ENCODE results near the gene ARHGAP28.
"Not testable (repeated sequence)": the region's sequence is repeated elsewhere in the genome, so short reads cannot be mapped to it uniquely, and the experiment has no call there.

The ARHGAP28 gene

DNA sequence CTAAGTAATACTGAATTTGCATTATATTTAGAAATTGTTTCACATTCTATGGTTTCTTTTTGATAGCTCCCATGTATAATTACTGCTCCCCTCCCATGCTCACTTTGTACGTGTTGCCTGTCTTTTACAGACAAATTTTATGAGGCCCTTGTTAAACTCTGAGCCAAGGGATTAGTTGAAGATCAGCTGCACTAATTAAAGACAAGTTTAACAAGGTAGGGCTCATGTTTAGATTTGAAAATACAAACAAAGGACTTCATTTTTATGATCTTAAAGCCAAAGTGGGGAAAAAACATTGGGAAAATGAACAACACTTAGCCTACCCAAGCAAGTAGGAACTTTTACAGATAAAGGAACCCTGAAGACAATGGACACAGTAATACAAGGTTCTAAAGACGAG lies 46.2 kb downstream of the ARHGAP28 start:
- no peak for DNase-seq (ENCODE audit: low read depth)

DNA sequence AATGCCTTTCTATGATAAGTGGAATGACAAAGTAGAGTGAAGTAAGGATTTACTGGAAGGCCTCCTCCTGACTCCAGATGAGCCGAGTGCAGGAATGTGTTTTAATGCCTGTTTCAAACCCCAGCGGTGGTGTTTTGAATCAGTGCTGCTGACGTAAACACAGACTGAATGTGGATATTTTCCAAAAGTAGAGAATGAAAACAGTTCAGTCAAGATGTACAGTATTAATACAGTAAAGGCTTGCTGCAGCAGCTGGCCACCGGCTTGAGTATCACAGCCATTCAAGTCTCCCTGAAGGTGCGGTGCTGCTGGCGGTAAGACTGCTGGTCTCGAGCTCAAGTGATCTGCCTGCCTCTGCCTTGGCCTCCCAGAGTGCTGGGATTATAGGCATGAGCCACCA lies 46.7 kb downstream of the ARHGAP28 start:
- no peak for DNase-seq (ENCODE audit: low read depth)

DNA sequence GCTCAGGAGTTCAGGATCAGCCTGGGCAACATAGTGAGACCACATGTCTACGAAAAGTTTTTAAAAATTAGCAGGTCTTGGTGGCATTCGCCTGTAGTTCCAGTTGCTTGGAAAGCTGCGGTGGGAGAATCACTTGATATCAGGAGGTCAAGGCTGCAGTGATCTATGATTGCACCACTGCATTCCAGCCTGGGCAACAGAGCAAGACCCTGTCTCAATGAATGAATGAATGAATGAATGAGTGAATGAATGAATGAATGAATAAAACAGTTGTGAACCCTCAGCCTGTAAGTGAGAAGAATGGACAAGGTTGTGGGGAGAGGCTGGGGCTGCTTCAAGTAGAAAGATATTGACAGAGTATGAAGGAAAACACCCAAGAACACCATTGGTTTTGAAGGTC lies 48.0 kb downstream of the ARHGAP28 start:
- DNase-seq (ENCODE audit: low read depth), result no peak

DNA sequence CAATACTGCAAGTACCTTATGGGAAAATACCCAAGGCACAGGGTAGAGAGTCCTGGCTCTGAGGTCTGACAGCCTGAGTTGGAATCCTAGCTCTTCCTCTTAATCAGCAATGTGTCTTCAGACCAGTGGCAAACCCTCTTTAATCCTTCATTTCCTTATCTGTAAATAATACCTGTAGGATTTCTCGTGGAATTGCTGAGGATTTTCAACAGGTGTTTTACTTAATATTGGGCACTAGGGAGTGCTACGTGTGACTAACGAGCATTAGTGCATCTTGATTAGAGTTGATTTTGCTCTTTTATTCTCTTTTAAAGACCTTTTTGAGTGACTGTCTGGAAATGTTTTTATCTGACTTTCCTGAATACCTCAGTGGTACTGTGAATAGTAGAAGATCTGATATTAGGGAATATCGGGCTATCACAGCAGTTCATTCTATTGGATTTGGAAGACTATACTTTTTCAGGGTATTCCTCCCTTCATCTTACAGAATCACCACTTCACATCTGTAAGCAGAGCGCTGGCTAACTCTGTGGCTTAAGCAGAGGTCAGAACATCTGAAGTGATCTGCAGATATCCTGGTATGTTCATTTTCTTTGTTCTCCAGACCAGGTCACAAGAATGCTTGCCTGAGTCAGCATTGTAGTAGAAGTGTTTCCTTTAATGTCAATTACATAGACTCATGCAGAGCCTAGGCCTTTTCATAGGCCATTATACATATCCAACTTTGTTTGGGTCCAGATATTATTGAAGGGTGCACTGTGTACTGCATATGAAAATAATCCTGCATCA lies 49.1 kb downstream of the ARHGAP28 start:
- no peak for DNase-seq (ENCODE audit: low read depth)

DNA sequence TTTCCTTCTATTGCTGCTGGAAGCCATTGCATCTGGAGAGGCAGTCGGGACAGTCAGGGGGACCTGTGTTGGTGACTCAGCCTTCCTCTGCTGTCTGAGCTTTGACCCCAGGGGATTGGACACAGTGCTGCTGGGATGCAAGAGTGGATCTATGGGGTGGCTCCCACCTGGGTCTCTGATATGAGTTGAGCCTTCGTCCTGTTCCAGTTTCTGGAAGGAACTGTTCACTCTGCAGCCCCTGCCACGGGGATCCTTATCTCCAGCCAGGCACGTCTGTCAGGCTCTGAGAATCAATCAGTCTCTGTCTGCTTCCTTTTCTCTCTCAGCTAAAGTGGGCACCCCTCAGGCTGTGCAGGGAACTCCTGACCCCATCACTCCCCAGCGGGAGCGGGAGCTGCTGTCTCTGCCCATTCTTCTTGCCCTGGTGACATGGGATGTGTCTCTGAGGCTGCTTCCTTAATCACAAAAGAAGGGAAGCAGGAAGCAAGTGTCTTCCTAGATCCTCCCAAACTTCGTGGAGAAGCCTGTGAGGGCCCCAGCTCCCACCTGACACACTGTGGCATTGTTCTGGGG lies 51.7 kb downstream of the ARHGAP28 start:
- no peak for DNase-seq (ENCODE audit: low read depth)

DNA sequence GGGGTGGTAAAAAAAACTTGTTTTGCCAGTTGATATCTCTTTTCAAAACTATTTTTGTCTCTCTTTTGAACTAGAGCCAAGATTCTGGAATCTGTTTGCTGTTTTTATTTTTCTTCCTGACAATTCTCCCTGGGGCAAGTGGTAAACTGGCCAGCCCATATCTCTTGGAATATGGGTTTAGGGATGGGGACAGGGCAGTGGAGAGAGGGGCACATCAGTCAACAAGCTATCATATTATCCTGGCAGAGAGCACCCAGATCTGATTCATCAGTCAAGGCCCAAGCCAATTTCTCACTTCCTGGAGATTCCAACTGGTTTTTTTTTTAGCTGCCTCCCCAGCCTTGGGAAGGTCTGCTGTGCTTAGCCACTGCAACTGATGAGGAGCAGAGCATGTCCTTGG lies 52.3 kb downstream of the ARHGAP28 start:
- DNase-seq (ENCODE audit: low read depth), result no peak

DNA sequence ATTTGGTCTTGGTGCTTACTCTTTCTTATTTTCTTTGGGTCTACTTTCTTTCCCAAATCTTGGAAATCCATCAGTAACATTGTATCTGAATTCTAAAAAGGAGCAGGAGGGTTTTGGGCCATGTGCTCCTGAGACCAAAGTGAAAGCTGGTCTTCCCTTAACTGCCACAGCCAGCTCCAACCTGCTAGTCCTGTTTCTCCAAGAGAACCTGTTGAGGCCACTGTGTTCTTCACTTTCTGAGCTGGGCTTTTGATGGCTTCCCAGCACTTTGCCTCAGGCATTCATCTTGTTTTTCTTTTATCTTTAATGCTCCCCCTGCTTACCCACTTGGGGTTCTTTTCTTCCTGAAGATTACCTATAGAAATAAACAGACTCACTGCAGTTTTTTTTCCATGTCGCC lies 53.3 kb downstream of the ARHGAP28 start:
- no peak for DNase-seq (ENCODE audit: low read depth)

DNA sequence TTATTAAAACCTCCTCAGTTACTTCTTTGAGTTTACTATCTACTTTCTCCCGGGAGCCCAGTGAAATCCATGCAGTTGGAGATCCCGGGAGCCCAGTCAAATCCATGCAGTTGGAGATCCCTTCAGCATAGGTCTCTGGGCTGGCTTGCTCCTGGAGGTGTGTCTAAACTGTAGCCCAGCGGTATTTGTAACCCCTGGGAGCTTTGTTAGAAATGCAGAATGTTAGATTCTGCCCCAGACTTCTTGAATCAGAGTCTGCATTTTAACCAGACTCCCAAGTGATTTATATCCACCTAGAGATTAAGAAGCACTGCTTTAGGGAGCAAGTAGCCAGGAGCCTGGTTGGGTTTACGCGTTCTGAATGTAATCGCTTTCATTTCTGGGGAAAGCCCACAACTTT lies 54.5 kb downstream of the ARHGAP28 start:
- DNase-seq (ENCODE audit: low read depth), result no peak

DNA sequence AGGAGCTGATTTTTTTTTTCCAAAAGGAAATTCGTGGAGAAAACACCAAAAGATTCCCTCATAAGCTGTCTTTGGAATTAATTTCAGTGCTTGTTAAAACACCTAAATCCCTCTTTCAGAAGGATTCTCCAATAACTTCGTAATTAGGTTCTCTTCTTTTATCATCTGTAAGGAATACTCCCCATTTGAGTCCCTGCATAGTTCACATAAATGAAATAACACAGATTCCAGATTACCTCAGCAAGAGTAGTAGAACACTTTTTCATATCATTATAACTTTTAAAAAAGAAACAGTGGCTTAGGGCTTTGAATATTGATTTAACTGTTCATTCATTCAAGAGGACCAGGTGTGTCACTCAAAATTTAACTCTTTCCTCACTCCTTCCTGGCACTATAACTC lies 55.5 kb downstream of the ARHGAP28 start:
- no peak for DNase-seq (ENCODE audit: low read depth)

DNA sequence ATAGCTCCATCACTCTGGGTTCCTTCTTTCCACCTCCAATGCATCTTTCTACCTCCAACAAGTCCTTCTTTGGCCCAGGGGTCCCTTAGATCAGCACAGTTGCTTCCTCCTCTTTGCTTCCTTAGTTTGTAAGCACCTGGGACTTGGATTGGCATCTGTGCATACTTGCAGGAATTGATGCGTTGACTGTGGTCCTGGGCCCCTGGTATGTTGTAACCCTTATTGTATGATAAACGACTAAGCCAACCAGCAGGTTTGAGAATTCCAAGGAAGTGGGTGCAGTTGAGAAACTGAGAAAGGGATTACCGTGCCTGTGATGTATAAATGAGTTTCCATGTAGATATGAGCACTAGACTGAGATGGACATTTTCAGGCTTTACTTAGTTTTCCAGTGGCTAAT lies 55.9 kb downstream of the ARHGAP28 start:
- DNase-seq (ENCODE audit: low read depth), result no peak

DNA sequence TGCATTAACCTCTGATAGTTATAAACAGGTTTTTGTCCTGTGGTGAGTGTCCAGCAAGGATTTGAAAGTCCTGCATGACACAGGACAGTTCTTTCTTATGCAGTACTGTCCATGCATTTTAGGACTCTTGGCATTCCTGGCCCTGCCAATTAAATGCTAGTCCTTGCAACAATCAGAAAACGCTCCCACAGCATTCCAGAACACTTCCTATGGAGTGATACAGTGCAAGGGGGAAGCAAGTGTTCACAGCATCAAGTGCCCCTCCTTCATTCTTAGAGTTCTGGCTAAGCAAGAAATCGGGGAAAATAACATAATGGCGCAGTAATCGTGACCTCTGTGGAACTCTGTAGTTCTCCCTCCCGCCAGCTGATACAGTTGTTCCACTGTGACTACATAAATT lies 62.9 kb downstream of the ARHGAP28 start:
- no peak for DNase-seq (ENCODE audit: low read depth)

DNA sequence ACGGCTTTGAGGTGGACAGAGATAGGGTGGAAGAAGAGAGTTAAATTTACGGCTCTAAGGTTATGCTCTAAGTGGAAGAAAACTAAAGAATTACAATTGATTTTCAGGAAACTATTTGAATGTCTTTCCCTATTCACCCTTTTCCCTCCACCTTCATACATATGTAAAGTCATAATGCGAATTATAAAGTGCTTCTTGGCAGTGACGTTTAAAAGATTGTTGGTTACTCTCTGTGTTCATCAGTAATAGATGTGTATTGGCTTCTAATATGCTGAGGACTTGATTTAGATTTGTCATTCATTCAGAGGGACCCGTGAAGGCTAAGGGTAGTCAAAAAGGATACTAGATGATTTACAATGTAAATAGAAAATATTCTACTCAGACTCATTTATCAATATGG lies 63.9 kb downstream of the ARHGAP28 start:
- DNase-seq (ENCODE audit: low read depth), result no peak

DNA sequence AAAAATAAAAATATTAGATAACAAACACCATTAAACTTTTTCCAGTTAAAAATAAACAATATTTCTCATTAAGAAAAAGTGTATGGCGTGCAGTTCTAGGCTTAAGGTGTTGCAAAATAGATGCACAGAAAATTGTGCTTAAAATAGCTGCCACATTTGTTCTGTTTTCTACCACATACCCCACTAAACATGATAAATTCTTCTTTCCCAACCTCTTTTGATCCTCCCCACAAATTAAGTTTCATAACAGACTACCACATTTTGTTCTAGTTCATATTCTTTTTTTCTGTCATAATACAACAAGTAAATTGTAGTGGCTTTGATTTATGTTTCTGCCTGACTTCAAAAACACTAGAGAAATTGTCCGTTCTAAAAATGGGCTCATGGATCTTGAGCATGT lies 64.5 kb downstream of the ARHGAP28 start:
- no peak for DNase-seq (ENCODE audit: low read depth)

DNA sequence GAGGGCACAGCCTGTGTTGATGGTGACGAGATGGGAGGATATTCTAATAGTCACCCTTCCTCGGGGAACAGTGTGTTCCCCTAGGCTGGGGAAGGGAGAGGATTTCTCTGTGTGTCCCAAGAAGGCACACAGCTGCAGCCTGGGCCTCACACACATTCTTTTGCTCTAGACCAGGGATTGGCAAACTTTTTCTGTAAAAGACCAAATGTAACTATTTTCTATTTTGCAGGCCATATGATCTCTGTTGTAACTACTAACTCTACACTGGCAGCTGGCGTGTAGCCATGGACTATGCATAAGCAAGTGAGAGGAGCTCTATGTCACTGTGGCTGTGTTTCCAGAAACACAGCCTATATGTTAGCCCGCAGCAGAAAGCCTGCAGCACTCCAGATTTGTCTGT lies 65.8 kb downstream of the ARHGAP28 start:
- no peak for DNase-seq (ENCODE audit: low read depth)

DNA sequence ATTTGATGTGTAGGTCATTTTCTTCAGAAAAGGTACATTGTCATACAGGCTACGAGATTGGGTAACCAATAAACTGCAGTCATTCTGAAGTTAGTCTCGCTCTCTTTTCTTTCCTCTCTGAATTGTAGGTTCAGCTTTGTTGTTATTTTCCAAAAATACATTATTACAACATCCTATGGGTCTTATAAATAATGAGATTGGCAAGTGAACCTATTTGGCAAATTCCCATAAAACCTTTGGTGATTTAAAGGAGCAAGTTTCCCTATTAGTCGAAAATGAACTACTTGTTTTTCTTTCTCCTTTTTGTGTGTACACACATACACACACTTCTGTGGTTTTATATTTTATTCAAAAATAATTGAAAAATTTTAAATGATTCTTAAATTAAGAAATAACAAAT lies 67.0 kb downstream of the ARHGAP28 start:
- DNase-seq (ENCODE audit: low read depth), result no peak

DNA sequence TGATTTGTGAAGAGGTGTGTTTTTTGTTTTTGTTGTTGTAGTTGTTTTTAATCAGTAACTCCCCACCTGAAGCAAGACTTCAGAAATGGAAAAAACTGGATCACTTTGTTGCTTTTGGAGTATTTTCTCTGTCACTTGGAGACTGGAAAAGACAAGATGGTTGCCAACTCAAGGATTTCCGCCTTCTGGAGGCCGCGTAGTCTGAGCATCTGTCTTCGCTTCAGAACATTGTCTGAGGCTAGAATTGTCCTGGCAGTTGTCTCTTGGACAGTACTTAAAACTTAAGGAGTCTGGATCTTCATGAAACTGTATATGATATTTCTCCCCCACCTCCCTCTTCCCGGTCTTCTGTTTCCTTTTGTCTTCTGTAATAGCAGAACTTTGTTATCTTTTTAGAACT lies 67.7 kb downstream of the ARHGAP28 start:
- DNase-seq (ENCODE audit: low read depth), result no peak

DNA sequence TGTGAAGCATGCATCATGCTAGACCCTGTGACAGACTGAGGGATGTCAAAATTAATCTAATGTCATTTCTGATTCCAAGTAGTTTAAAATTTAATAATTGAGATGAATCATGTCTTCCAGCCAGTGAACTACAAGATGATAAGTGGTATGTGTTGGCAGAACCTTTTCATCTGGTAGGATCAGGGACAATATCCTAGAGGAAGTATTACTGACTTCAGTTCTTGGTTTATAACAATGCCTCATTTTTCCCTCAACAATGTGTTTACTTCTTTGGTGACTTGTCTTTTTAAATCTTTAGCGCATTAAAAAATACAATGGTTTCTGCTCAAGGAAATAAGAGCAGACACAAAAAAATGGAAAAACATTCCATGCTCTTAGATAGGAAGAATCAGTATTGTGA lies 69.4 kb downstream of the ARHGAP28 start:
- no peak for DNase-seq (ENCODE audit: low read depth)

DNA sequence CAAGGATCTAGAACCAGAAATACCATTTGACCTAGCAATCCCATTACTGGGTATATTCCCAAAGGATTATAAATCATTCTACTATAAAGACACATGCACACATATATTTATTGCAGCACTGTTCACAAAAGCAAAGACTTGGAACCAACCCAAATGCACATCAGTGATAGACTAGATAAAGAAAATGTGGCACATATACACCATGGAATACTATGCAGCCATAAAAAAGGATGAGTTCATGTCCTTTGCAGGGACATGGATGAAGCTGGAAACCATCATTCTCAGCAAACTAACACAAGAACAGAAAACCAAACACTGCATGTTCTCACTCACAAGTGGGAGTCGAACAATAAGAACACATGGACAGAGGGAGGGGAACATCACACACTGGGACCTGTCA lies 70.8 kb downstream of the ARHGAP28 start:
- not testable (repeated sequence) for DNase-seq (ENCODE audit: low read depth)

DNA sequence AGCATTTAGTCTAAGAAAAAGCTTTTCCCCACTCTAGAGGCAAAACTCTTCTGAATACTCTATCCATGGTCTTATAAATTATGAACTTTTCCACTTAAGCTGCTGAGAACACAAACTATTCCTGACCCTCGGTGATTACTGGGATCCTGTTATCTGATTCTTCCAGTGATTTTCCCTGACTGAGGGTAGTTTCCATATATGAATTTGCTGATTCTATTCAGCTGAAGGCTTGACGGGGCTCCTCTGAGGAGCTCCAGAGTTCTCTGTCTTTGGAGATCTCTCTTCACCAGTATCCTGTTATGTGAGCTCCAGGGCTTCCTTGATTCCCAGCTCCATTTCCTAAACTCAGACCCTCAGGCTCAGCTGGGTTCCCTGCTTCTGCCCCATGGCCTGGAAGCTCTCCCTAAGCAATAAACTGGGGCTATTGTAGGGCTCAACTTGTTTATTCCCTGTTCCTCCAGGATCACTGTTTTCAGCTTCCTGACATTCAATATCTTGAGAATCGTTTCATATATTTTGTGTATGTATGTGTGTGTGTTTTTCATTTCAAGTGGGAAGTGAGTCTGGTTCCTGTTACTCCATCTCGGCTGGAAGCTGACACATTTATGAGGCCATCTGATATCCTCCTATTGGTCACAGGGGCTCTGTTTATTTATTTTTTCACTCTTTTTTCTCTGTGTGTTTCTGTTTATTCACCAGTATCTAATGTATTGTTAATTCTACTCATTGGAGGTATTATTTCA lies 78.2 kb downstream of the ARHGAP28 start:
- no peak for DNase-seq (ENCODE audit: low read depth)

DNA sequence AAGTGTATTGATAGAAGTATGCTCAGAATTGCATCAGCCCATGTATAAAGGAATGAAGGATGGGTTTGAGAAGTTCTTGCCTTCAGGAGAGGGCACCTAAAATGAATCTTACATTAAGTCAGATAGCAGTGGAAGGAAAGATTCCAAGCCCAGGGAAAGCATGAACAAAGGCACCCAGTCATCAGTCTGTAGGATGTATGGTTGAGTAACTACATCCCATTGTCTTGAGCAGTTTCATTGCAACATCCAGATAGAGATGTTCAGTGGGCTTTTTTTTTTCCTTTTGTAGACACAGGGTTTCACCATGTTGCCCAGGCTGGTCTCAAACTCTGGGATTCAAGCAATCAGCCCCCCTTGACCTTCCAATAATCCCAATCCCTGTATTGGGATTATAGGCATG lies 80.7 kb downstream of the ARHGAP28 start:
- DNase-seq (ENCODE audit: low read depth), result no peak

DNA sequence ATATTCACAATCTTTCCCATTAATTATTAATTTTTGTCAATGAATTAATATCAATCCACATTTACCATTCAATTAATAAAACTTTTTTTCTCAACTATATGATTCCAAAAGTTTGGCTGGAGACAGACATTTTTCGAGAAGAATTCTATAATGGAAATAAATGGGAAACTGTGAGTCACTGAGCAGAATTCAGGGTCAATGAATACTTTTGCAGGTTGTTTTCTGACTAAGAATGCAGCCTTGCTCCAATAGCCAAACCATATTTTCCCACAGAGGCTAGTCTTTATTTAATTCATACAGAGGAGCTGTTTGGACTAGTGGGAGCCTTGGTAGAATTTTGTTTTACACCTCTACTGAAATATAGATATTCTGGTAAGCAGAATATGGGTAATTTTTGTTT lies 82.3 kb downstream of the ARHGAP28 start:
- no peak for DNase-seq (ENCODE audit: low read depth)

DNA sequence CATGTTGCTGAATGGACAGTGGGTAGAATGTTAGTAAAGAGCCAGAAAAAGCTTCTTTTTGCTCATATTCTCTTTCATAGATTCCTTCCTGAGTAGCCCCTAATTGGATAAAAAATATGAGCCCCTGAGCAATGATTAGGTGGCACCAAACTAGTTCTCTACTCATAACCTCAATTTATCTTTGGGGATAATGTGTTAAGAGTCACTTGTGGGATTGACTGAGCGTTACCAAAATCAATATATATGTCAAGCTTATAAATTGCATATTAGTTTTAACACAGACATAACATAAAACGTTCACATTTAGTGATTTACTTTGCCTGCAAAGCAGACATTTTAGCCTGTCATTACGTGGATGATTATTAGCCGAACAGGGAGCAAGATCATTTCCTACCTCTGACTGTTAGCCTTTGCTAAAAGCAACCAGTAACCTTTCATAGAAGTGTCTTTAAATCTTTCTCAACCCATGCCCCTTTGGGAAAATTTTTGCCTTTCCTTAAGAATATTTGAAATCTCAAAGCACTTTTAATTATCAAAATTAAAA lies 85.4 kb downstream of the ARHGAP28 start:
- no peak for DNase-seq (ENCODE audit: low read depth)

DNA sequence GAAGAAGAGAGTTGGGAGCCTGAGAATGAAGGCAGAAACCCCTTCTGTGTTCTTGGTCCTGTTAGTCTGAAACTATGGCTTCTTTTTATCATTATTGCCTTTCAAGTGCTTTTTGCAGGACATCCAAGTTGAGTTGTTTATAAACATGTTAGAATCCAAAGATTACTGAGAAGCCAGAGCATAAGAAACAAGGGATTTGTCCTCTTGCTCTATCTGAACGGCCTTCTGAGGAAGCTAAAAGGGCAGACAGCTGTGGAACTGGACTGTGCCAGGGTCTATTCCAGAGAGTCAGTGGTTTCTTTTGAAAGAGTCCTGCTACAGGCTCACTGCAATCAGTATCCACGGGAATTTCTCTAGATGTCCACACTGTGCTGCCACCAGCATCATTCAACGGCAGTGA lies 86.6 kb downstream of the ARHGAP28 start:
- DNase-seq (ENCODE audit: low read depth), result no peak

Data from CMK (cell line).